Memory B cell (primary cell): Measurements from ENCODE around the gene PNMA6A.
"Not testable (repeated sequence)": the region's sequence is repeated elsewhere in the genome, so short reads cannot be mapped to it uniquely, and the experiment has no call there.

Source experiments
- ATAC-seq: fragments of 150-1000 bp; cut with Tn5 transposase; 2 replicates; pipeline ENCODE4 v1.10.0; 2021; ENCODE audit warnings: low read depth, mild to moderate bottlenecking, moderate library complexity
- DNase-seq, 2 donors: peaks; one replicate each; pipeline ENCODE4 v3.0.0; 2022; ENCODE audit warnings: low spot score in 2 of 2
- H3K27ac Mint-ChIP-seq: one replicate; pipeline ENCODE4 v1.8.0; 2022; ENCODE audit warnings: mild to moderate bottlenecking, moderate library complexity, mixed read lengths
- H3K27me3 Mint-ChIP-seq: one replicate; pipeline ENCODE4 v1.8.0; 2022; ENCODE audit warnings: mixed read lengths
- H3K36me3 Mint-ChIP-seq: one replicate; pipeline ENCODE4 v1.8.0; 2022; ENCODE audit warnings: mild to moderate bottlenecking, mixed read lengths
- H3K4me1 Mint-ChIP-seq: one replicate; pipeline ENCODE4 v1.8.0; 2022; ENCODE audit warnings: mixed read lengths
- H3K4me3 Mint-ChIP-seq: one replicate; pipeline ENCODE4 v1.8.0; 2022; ENCODE audit warnings: mild to moderate bottlenecking, moderate library complexity, mixed read lengths
- H3K9me3 Mint-ChIP-seq: one replicate; pipeline ENCODE4 v1.8.0; 2022; ENCODE audit warnings: mixed read lengths

PNMA6A gene

GRCh38 chrX:153110735-153111134, 38.5 kb downstream of the PNMA6A start:
- H3K4me3 Mint-ChIP-seq, H3K9me3 Mint-ChIP-seq, DNase-seq, H3K4me1 Mint-ChIP-seq, ATAC-seq, H3K27ac Mint-ChIP-seq, H3K27me3 Mint-ChIP-seq, H3K36me3 Mint-ChIP-seq: not testable (repeated sequence)

GRCh38 chrX:153113851-153114250, 41.6 kb downstream of the PNMA6A start:
- ATAC-seq, H3K4me3 Mint-ChIP-seq, H3K4me1 Mint-ChIP-seq, H3K9me3 Mint-ChIP-seq, DNase-seq, H3K27ac Mint-ChIP-seq, H3K27me3 Mint-ChIP-seq, H3K36me3 Mint-ChIP-seq: not testable (repeated sequence)

- not testable (repeated sequence) for H3K4me3 Mint-ChIP-seq, H3K4me1 Mint-ChIP-seq, H3K36me3 Mint-ChIP-seq, H3K27me3 Mint-ChIP-seq, H3K27ac Mint-ChIP-seq, ATAC-seq, DNase-seq, H3K9me3 Mint-ChIP-seq
Measured at GRCh38 chrX:153117754-153118153, 45.5 kb downstream of the PNMA6A start.

- H3K4me3 Mint-ChIP-seq, ATAC-seq, H3K27me3 Mint-ChIP-seq, H3K9me3 Mint-ChIP-seq, H3K27ac Mint-ChIP-seq, DNase-seq, H3K4me1 Mint-ChIP-seq, H3K36me3 Mint-ChIP-seq: not testable (repeated sequence)
Measured at GRCh38 chrX:153120230-153120629, 48.0 kb downstream of the PNMA6A start.

GRCh38 chrX:153123468-153123867, 51.2 kb downstream of the PNMA6A start:
- not testable (repeated sequence) for DNase-seq, H3K36me3 Mint-ChIP-seq, H3K27me3 Mint-ChIP-seq, H3K4me3 Mint-ChIP-seq, H3K27ac Mint-ChIP-seq, ATAC-seq, H3K4me1 Mint-ChIP-seq, H3K9me3 Mint-ChIP-seq
